Renal pelvis (tissue), 12 donors: ENCODE data around the gene MAP4K2. TPM values are rescaled to one million over a fixed set of nuclear protein-coding genes. Genes with fewer than 3 reads are reported as not detected.
"Not testable (repeated sequence)": the region's sequence is repeated elsewhere in the genome, so short reads cannot be mapped to it uniquely, and the experiment has no call there.

Source experiments
- DNase-seq: peaks from one replicate; pipeline ENCODE4 v3.0.0-alpha.2; 2013
- long read RNA-seq, 16 experiments: transcript quantifications; one replicate each; lab custom pipeline, GENCODE V29; 2026
- polyA plus RNA-seq, 3 donors: library from polyadenylated mRNA; unstranded; fragments of 120-200 nt; gene quantifications; one replicate each; pipeline ENCODE4 v1.2.1, GENCODE V29; 2013; ENCODE audit not compliant: insufficient read length in 3 of 3

The MAP4K2 gene
- polyA plus RNA-seq, result 10 to 100 TPM; 20.4 to 27.6 (median 23.0) TPM
- long read RNA-seq, donor 1, full-length matches to known transcripts, result 2 of 2 reads
- long read RNA-seq, donor 1, partial matches to known transcripts, result 0 of 2 reads
- long read RNA-seq, donor 1, other reads (novel, unspliced or antisense), result 0 of 2 reads
- long read RNA-seq, donor 2, full-length matches to known transcripts, result 3 of 3 reads
- long read RNA-seq, donor 2, partial matches to known transcripts, result 0 of 3 reads
- long read RNA-seq, donor 2, other reads (novel, unspliced or antisense), result 0 of 3 reads
- long read RNA-seq, donor 3, result 0 reads
- long read RNA-seq, donor 4, result 0 reads
- long read RNA-seq, donor 5, result 0 reads
- long read RNA-seq, donor 6, full-length matches to known transcripts, result 2 of 2 reads
- long read RNA-seq, donor 6, partial matches to known transcripts, result 0 of 2 reads
- long read RNA-seq, donor 6, other reads (novel, unspliced or antisense), result 0 of 2 reads
- long read RNA-seq, donor 7, full-length matches to known transcripts, result 1 of 1 reads
- long read RNA-seq, donor 7, partial matches to known transcripts, result 0 of 1 reads
- long read RNA-seq, donor 7, other reads (novel, unspliced or antisense), result 0 of 1 reads
- long read RNA-seq, donor 8, result 0 reads
- long read RNA-seq, donor 9, full-length matches to known transcripts, result 1 of 1 reads
- long read RNA-seq, donor 9, partial matches to known transcripts, result 0 of 1 reads
- long read RNA-seq, donor 9, other reads (novel, unspliced or antisense), result 0 of 1 reads
- long read RNA-seq, donor 10, result 0 reads
- long read RNA-seq, donor 11, result 0 reads
- long read RNA-seq, donor 12, full-length matches to known transcripts, result 3 of 3 reads
- long read RNA-seq, donor 12, partial matches to known transcripts, result 0 of 3 reads
- long read RNA-seq, donor 12, other reads (novel, unspliced or antisense), result 0 of 3 reads
- long read RNA-seq, donor 13, result 0 reads
- long read RNA-seq, donor 14, result 0 reads
- long read RNA-seq, donor 15, full-length matches to known transcripts, result 1 of 6 reads
- long read RNA-seq, donor 15, partial matches to known transcripts, result 5 of 6 reads
- long read RNA-seq, donor 15, other reads (novel, unspliced or antisense), result 0 of 6 reads
- long read RNA-seq, donor 16, full-length matches to known transcripts, result 1 of 1 reads
- long read RNA-seq, donor 16, partial matches to known transcripts, result 0 of 1 reads
- long read RNA-seq, donor 16, other reads (novel, unspliced or antisense), result 0 of 1 reads

GRCh38 chr11:64803158-64803845 lies at the start of gene MAP4K2:
Gene MAP4K2 (minus strand): TSS chr11:64803214. CDS start chr11:64803149, 65 bp downstream.
- peak; percentile 89 for DNase-seq

DNA sequence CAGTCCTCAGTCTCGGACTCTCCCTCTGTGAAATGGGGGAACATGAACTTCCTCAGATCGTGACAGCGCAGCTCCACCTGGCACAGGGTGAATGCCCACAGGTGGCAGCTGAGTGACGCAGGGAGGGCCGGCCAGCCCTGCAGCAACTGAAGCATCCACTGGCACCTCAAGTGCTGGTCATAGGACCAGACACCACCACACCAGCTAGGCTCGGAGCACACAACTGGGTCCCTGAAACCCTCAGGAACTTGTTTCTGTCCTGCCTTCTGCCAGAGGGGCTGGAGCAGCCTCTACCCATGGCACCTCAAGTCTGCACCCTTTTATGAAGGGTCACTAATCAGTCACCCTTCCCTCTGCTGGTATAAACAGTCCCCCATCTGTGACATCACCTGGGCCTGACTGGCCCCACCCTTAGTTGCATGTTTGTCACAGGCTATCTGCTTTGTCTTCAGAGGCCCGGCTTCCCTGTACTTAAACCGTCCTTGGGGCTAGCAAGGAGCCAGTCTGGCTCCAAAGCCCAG lies 48.9 kb upstream of the MAP4K2 start:
- DNase-seq, result no peak

- DNase-seq, result no peak
Observed at GRCh38 chr11:64850979-64851567, 48.1 kb upstream of the MAP4K2 start.

DNA sequence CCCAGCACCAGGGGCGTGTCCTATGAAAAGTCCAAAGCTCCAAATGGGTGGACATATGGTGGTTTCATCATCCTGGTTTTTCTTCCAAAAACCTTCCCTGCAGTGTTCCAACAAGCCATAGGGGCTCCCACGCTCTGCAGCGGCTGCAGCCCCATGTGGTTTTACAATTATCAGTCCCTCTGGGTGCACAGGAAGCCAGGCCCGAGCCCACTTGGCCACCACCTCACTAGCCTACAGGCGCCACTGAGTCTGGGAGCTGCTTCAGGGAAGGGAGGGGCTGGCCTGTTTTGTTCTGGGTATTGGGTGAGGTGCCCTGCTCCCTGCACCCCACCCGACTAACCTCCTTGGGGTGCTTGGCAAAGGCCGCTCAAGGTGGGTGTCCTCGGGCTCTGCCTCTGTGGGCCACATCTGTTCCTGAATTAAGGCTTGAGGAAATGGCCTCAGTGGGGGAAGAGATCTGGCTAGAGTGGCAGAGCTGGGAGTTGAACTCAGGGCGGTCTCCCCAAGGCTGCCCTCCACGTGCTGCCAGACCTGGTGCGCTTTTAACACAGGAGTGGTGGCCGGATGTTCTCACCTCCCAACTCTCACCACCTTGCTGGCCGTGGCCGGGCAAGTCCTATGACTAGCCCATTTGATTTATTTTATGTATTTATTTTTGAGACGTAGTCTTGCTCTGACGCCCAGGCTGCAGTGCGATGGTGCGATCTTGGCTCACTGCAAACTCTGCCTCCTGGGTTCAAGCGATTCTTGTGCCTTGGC lies 46.8 kb upstream of the MAP4K2 start:
- no peak for DNase-seq

GRCh38 chr11:64848826-64849597 lies 46.0 kb upstream of the MAP4K2 start:
- no peak for DNase-seq

DNA sequence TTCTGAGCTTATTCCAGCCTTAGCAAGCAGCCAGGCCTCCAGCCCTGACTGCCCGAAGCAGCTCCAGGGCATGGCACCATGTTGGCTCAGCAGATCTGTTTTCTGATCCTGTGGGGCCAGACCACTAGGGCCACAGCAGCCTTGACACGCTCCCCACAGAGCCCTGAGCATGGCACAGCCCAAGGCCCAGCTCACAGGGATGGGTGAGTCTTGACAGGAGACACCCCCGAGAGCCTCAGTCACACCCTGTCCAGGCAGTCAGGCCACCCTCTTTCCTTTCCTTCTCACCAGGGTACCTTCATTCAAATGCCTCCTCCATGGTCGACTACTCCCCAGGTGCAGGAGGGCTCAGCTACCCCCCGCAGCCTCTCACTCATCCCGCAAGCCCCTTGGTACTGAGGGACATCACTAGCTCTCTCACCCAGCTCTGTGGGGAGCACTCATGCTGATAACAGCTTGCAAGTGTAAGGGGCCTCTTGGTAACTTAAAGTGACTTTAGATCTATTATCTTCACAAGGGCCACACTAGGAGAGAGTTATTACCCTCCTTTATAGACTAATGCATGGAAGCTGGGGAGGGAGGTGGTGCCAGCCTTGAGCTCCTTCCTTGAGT lies 45.3 kb upstream of the MAP4K2 start:
- no peak for DNase-seq

DNA sequence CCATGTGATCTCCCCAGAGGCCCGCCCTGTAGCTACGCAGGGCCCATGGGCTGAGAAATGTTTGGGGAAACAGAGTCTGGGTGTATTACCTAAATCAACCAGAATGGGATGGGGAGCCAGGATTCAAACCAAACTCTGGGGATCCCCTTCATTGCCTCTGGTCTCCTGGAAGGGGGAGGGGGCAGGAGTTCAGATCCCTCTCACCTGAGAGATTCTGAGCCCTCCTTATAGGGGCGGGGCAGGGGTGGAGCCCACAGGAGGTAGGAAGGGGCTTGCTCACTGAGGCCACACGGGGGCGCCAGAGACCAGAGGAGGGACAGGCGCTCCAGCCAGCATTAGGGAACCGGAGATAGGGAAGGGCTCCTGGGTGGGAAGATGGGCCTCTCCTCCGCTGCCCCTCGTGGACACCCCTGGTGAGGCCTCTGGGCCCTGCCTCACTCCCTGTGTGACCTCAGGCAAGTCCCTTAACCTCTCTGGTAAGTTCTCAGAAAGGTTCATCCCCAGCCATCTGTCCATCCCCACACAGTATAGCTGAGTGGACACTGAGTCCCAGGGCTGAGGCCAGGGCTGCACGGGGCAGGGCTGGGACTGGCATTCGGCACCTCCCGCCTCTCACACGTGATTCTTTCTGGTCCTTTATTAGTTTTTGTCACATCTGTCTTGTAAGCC lies 44.1 kb upstream of the MAP4K2 start:
- DNase-seq, result peak; percentile 91

- DNase-seq, result not testable (repeated sequence)
Observed at GRCh38 chr11:64845776-64846129, 42.7 kb upstream of the MAP4K2 start.

- DNase-seq, result no peak
Observed at GRCh38 chr11:64845129-64845775, 42.2 kb upstream of the MAP4K2 start.

DNA sequence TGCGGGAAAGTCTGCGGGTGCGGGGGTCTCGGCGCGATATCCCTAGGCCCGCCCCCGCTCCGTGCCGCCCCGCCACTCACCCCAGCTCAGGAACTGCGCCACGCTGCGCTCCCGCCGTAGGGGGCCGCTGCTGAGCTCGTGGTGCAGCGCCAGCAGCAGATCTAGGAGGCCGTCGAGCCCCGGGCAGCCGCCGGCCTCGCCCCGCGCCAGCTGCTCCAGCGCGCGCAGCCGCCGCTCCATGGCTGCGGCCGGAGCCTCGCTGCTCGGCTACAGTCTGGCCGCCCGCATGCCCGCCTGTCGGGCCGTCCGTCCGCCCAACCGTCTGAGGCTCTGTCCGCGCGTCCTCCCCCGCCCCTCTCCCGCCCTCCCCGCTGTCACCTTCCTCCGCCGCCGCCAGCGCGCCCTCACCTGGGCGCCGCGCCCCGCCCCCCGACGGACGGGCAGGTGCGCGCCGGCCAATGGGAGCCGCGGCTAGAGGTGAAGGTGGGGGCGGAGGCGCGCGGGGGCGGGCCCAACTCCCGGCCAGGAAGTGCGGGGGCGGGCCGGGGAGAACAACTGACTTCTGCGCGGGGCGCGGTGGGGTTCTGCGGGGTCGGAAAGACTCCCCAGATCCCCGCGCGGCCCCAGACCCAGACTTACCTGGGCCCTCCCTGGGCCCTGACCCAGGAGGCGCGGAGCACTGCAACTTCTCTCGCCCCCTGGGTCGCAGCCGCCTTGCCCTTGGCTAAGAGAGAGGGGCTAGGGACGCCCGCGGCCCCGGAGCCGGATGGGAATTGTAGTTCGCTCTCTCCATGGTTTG lies 41.5 kb upstream of the MAP4K2 start, which contains the start of gene CDC42BPG:
Gene CDC42BPG (minus strand): TSS at position 324 of the 799 bp plus-strand sequence. CDS start 84 bp downstream, at position 240.
- peak; percentile 67 for DNase-seq

- no peak for DNase-seq
Observed at GRCh38 chr11:64843686-64844329, 40.8 kb upstream of the MAP4K2 start.

- no peak for DNase-seq
Observed at GRCh38 chr11:64842851-64843685, 40.1 kb upstream of the MAP4K2 start.

- DNase-seq, result no peak
Observed at GRCh38 chr11:64842366-64842759, 39.3 kb upstream of the MAP4K2 start.

DNA sequence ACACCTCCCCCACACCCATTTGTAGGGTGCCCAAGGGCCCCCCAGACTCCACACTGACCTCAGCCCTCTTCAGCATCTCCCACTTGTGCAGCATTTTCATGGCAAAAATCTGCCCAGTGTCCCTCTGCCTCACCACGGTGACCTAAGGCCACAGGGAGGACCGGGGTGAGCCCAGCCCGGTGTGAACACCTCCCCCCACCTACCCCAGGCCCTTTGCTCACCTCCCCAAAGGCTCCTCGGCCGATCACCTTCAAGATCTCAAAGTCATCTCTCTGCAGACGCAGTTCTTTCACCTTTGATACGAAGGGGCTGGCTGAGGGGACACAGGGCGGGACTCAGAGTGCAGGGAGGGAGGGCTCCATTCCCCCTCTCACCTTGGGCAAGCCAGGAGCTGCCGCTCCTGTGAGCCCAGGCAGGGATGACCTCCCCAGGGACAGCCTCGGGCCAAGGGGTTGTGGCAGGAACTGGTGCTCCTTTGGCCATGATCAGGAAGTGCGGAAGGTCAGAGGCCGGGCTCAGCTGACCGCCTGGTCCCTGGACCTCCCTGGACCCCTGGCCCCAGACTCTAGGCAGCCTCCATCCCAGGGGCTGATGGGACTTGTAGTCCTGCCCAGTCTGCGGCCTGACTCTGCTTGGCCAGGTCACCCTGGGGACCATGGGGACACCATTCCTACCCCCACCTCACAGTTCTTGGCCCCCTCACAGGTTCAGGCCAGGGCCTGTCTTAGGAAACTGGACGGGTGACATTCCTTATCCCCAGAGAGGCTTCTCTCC lies 38.8 kb upstream of the MAP4K2 start:
- DNase-seq, result no peak
